ENCODE data around the gene PKN2.

The PKN2 gene

DNA sequence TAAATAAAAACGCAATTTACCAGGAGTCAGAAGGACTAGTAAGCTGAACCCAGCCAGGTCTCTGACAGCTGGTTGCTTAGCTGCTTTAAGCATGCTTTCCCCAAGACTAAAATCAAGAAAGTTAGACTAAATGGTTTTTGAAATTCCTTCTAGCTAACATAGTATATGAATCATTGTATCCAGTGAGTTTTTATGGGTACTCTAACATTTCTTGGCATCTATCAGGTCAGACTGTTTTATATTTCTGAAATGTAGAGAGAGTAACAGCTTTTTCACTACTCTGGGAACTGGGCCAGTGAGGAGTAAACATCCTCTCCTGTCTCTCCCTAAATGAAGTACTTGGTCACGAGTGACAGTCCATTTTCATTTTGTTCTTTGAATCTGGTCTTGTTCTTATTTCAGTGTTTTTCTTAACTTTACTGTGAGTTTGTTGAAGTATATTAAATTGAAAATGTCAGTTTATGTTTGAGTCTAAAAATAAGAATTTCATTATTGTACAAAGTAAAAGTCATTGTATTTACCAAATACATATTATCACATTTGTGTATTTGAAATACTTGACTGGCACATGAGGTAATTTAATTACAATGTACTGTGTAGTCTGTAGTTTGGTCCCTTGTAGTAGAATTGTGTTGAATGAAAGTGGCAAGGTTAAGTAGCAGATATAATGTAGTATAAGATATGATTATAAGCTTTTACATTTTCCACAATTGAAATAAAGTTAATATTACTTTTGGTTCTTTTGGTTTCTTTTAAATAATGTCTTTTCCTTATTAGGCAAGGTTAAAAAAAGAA is 47.6 kb downstream of the PKN2 start:
- DNase-seq (ENCODE audit: low read depth, low spot score): no peak

- DNase-seq (ENCODE audit: low read depth, low spot score): no peak
Measured at GRCh38 chr1:88735382-88735781, 51.3 kb downstream of the PKN2 start.

GRCh38 chr1:88735909-88736308 is 51.8 kb downstream of the PKN2 start:
- no peak for DNase-seq (ENCODE audit: low read depth, low spot score)

DNA sequence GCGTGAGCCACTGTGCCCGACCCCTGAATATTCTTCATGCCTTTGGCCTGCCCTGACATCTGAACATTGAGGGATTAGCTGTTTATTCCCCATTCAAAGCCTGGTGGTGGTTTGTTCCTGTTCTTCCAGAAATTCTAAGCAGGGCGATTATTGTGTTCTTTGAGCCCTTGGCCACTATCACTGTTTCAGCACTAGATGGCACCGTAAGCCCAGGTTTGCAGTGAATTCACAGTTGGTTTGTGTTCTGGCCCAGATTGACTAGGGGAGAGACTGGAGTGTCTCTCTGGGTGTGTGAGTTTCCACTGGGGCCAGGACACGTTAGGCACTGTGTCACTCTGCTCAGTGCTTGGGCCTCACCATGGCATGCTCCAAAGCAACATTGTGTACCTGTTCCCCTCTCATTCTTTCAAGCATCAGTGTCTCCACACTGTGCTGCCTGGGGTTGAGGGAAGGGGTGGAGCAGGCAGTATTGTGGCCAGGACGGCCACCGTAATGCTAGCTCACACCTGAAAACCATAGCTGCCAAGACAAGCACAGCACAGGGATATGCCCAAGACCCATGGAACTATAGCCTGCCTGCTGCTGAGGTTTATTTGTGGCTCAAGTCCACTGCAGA is 52.7 kb downstream of the PKN2 start:
- DNase-seq (ENCODE audit: low read depth, low spot score): no peak

DNA sequence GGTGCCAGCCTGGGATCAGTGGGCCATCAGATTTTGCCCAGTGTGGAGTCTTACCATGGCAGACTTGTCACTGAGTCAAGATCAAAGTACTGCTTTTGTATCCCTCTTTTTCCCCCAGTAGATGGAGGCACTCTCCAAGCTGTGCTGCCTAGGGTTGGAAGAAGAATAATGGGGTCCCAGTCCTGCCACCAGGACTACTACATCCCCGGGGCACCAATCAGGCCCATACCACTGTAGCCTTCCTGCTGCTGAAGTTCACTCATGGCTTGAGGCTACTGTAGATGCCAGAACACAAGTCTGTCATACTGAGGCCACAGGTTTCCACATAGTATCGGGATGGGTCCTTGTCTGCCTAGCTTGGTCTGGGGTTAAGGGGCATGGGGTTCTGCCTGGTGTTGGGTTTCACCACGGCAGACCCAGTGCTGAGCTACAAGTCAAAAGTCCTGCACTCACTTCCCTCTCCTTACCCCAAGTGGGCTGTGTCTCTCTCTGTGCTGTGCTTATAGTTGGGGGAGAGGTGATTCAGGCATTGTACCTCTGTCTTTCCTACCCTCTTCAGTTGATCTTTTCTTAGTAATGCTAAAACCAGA is 53.4 kb downstream of the PKN2 start:
- DNase-seq (ENCODE audit: low read depth, low spot score): no peak

GRCh38 chr1:88740784-88741183 is 56.7 kb downstream of the PKN2 start:
- DNase-seq (ENCODE audit: low read depth, low spot score): no peak

DNA sequence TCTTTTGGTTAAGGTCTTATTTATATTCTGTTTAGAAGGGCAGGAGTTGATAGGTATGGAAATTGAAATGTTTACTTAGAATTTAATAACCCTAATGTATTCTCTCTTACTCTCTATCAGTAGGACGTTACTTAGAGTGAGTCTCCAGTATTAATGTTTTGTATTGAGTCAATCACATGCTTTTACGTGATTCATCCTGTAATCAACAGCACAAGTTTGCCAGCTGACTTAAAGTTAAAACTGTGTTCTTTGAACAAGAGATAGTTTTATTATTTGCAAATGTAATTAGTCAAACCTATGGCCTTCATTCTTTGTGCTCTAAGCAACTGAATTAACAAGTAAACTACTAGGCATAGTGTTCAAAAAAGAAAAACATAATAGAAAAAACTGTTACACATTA is 57.3 kb downstream of the PKN2 start:
- no peak for DNase-seq (ENCODE audit: low read depth, low spot score)

GRCh38 chr1:88742531-88742930 is 58.5 kb downstream of the PKN2 start:
- DNase-seq (ENCODE audit: low read depth, low spot score): no peak

- no peak for DNase-seq (ENCODE audit: low read depth, low spot score)
Measured at GRCh38 chr1:88744142-88744541, 60.1 kb downstream of the PKN2 start.

DNA sequence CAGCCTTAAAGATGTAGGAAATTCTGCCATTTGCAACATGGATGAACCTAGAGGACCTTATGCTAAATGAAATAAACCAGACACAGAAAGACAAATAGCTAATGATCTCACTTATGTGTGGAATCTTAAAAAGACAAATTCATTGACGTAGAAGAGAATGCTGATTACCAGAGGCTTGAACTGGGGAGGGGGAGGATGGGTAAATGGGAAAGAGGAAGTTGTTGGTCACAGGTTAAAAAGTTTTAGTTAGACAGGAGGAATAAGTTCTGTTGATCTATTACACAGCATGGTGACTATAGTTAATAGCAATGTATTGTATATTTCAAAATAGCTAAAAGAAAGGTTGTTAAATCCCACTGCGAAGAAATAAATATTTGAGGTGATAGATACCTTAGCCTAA is 62.8 kb downstream of the PKN2 start:
- DNase-seq (ENCODE audit: low read depth, low spot score): no peak

- DNase-seq (ENCODE audit: low read depth, low spot score): no peak
Measured at GRCh38 chr1:88751714-88752113, 67.6 kb downstream of the PKN2 start.

DNA sequence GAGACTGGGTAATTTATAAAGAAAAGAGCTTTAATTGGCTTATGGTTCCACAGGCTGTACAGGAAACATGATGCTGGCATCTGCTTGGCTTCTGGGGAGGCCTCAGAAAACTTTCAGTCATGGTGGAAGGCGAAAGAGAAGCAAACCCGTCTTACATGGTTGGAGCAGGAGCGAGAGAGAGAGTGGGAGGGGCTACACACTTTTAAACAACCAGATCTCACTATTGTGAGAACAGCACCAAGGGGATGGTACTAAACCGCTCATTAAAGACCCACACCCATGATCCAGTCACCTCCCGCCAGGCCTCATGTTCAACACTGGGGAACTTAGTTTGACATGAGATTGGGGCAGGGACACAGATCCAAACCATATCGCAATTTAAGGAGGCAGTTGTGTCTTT is 69.4 kb downstream of the PKN2 start:
- no peak for DNase-seq (ENCODE audit: low read depth, low spot score)

GRCh38 chr1:88763649-88764406 is 79.8 kb downstream of the PKN2 start:
- no peak for DNase-seq (ENCODE audit: low read depth, low spot score)

DNA sequence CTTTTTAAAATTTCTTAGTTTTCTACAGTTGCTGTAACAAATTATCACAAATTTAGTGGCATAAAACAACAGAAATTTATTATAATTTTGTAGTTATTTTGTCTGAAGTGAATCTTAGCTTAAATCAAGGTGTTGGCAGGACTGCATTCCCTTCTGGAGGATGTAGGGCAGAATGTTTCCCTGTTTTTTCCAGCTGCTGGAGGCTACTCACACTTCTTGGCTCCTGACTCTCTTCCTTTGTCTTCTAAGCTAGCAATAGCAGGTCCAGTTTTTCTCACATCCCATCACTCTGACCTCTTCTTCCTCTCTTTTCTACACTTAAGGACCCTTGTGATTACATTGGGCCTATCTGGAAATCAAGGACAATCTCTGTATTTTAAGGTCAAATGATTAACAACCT is 84.1 kb downstream of the PKN2 start:
- DNase-seq (ENCODE audit: low read depth, low spot score): no peak

DNA sequence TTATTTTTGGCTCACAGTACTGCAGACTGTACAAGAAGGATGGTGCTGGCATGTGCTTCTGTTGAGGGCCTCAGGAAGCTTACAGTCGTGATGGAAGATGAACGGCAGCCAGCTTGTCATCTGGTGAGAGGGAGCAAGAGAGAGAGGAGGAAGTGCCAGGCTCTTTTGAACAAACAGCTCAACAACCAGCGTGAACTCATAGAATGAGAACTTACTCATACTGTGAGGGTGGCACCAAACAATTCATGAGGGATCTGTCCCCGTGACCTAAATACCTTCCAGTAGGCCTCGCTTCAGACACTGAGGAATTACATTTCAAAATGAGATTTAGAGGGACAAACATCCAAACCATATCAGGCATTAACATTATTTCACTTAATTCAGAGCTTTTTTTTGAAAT is 84.7 kb downstream of the PKN2 start:
- DNase-seq (ENCODE audit: low read depth, low spot score): no peak

DNA sequence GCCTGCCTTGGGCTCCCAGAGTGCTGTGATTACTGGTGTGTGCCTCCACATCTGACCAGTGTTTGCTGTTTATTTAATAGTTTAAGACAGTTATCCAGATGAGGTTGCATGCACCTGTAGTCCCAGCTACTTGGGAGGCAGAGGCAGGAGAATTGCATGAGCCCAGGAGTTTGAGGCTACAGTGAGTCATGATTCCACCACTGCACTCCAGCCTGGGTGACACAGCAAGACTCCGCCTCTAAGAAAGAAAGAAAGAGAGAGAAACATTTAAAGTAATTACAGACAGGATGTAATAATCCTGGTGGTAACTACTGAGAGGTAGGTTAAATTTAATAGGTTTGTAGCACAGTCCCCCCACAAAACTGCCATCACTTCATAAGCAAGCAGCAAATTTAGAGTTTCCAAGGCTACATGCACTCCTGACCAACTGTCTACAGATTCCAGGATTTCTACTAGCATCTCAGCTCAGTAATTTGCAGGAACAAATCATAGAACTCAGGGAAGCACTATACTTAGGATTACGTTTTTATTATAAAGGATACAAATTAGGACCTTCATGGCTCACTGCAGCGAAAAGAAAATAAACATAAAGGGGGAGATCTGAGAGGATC is 89.6 kb downstream of the PKN2 start:
- DNase-seq (ENCODE audit: low read depth, low spot score): no peak

DNA sequence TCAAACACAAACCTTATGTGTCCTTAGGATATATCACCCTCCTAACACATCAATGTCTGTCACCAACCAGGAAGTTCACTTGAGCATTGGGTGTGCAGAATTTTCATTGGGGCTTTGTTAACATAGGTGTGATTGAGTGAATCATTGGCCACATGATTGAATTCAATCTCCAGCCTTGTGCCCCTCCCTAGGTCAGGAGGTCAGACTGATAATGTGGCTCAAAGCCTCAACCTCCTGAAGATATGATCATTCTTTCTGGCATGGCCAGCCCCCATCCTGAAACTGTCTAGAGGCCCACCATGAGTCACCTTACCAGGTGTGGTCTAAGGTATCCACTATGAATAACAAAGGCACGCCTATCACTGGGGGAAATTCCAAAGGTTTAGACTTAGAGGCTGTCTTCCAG is 90.1 kb downstream of the PKN2 start:
- DNase-seq (ENCODE audit: low read depth, low spot score): no peak

- no peak for DNase-seq (ENCODE audit: low read depth, low spot score)
Measured at GRCh38 chr1:88777604-88778149, 93.6 kb downstream of the PKN2 start.

- no peak for DNase-seq (ENCODE audit: low read depth, low spot score)
Measured at GRCh38 chr1:88779880-88780279, 95.8 kb downstream of the PKN2 start.

- DNase-seq (ENCODE audit: low read depth, low spot score): no peak
Measured at GRCh38 chr1:88780485-88780884, 96.4 kb downstream of the PKN2 start.

DNA sequence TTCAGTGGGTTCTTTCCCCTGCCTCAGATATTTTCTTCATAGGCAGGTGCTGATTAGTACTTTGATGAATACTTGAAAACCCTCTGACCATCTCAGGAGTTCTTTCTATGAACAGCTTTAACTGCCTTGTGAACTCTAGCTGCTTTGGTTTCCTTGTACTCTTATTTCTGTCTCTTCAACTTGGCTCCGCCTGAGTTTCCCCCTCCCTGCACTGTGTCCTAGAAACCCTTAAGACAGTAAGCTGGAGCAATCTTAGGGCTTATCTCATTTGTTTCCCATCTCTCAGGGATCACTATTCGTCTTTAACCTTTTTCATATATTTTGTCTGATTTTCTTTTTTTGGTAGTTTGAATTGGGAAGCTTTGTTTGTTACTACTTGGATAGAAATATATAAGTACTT is 99.1 kb downstream of the PKN2 start:
- no peak for DNase-seq (ENCODE audit: low read depth, low spot score)

DNA sequence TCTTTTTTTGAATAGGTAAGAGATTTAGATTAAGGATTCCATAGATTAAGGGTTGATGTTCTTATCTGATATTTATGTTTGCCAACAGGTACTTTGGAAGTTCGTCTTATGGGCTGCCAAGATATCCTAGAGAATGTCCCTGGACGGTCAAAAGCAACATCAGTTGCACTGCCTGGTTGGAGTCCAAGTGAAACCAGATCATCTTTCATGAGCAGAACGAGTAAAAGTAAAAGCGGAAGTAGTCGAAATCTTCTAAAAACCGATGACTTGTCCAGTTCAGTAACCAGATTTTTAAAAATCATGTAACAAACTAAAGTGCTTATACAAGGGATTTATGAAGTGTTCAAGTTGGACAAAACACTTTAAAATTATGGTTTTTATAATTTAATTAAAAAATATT is 100.5 kb downstream of the PKN2 start:
- DNase-seq (ENCODE audit: low read depth, low spot score): no peak
